ENCODE data around the gene NUDT3.
"Not testable (repeated sequence)": the region's sequence is repeated elsewhere in the genome, so short reads cannot be mapped to it uniquely, and the experiment has no call there.

The NUDT3 gene

DNA sequence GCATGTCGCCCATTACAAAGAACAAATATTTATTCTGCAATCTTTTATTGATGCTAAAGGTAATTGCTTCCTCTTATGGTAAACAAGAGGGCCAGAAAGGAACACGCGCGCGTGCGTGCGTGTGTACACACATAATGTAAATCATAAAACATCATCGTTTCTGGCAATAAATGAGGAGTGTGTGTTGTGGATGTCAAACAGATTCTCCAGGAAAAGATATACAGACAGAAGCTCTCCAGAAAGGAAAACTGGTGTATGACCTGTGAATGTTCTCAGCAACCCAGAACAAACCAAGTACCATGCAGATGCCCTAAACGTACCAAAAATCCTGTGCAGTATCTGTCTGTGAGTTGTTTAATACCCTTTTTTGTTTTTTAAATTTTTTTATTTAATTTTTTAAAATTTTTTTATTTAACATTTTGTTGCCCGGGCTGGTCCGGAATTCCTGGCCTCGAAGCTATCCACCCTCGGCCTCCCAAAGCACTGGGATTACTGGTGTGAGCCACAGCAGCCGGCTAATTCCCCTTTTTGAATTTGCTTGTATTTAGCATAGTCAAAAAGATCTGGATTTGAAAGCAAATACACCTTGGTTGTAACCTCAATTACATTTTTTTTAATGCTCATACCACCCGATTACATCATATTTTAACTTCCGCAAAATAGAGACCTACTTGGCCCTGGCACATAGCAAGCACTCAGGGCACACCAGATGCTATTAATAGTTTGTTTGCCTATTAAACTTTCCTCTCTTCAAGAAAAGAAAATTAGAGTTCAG, 909 bp upstream of the NUDT3 start:
- DNase-seq (ENCODE audit: low read depth in 3 of 3) = no peak

GRCh38 chr6:34391786-34392496, 528 bp downstream of the NUDT3 start:
- peak; percentile 28 to 48 (median 33) for DNase-seq (ENCODE audit: low read depth in 3 of 3)

DNA sequence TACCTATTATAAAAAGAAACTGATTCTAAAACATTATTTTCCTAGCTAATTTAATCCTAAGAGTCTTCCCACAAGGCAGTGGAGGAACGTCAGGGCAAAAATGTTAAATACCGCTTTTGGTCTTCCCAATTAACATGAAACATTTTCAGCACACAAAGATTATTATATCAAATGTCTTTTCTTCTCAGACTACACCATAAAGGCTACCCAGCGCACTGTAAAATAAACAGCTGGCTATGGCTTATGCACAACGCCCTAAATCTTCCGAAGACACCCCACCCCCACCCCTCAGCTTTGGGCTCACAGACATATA, 1.0 kb downstream of the NUDT3 start:
- no peak for DNase-seq (ENCODE audit: low read depth in 3 of 3)

- DNase-seq (ENCODE audit: low read depth in 3 of 3) = no peak
These were observed 1.7 kb downstream of the NUDT3 start for GRCh38 chr6:34390531-34391472.

- no peak for DNase-seq (ENCODE audit: low read depth in 3 of 3)
These were observed 3.4 kb downstream of the NUDT3 start for GRCh38 chr6:34389034-34389433.

DNA sequence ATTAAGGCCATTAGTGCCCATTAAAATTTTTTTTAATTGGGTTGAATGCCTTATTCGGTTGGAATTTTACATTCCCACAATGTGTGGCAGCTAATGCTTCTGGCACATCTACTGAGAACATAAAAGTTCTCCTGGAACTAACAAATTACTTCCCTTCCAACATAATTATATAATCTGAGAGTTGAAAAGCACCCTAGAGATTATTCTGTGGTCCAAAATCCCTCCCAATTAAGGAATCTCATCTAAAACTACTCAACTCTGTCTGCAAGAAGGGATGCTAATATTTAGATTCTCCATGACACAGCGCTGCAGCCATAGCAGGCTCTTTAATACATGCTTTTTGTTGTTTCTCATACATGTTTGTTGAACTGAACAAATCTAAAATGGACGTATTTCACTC, 4.0 kb downstream of the NUDT3 start:
- no peak for DNase-seq (ENCODE audit: low read depth in 3 of 3)

DNA sequence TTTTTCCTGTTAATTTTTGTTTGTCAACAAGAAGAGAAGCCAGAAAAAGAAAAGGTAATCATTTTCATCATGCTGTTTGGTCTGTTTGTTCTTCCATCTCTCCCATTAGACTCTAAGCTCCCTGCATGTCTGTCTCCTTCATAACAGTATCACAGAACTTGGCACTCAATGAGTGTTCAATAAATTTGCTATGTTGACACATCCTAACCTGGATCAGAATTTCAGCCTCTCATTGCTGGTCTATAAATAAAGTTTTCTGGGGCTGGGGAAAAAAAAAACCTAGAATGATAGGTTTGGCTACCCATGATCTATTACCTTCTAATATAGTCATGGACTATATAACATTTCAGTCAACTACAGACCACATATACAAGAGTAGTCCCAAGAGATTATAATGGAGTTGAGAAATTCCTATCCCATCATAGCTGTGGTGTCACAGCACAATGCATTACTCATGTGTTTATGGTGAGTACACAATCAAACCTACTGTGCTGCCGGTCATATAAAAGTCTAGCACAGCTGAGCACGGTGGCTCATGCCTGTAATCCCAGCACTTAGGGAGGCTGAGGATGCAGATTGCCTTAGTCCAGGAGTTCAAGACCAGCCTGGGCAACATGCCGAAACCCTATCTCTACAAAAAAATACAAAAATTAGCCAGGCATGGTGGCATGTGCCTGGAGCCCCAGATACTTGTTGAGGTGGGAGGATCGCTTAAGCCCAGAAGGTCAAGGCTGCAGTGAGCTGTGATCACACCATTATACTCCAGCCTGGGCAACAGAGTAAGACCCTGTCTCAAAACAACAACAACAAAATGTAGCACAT, 5.9 kb downstream of the NUDT3 start:
- DNase-seq (ENCODE audit: low read depth in 3 of 3) = no peak

DNA sequence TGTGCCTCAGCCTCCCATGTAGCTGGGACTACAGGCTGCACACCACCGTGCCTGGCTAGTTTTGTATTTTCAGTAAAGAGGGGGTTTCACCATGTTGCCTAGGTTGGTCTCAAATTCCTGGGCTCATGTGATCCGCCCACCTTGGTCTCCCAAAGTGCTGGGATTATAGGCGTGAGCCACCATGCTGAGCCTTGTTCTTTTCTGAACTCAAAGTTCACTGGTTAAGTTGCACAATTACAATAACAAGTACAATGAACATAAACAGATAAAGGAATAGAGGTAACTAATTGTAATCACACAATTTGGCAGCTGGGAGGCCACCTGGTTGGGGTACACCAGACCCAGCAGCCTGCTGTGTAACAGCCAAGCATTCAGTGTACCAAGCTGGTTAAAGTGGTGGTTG, 6.7 kb downstream of the NUDT3 start:
- DNase-seq (ENCODE audit: low read depth in 3 of 3) = no peak

GRCh38 chr6:34384321-34385153, 7.9 kb downstream of the NUDT3 start:
- DNase-seq (ENCODE audit: low read depth in 3 of 3) = no peak

DNA sequence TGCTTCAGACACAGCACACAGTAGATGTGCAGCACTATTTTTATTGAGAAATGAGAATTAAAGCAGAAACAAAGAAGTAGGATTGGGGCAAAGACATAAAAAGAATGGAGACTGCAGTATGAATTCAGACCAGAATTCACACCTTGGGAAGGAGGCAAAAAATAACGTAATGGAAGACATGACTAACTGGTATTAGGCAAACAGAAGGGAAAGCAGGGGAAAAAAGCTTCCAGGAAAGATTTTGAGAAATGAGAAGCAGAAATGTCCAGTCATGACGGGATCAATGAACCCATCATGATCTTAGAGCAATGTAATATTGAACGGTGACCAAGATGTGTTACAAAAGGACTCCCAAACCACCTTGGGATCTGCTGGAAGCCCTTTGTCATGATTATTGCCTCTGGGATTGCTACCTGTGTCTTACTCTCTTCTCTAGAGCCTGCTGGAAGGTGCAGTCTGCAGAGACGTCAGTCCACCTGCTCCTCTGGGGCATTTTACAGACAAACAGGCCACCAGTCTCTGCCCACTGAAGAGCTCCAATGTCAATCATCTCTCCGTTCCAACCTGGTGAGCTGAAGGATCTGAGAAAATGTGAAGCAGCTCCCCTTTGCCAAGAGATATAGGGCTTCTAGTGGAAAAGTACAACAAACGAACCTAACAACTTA, 8.7 kb downstream of the NUDT3 start:
- no peak for DNase-seq (ENCODE audit: low read depth in 3 of 3)

- DNase-seq (ENCODE audit: low read depth in 3 of 3) = no peak
These were observed 9.3 kb downstream of the NUDT3 start for GRCh38 chr6:34383161-34383631.

GRCh38 chr6:34381081-34381480, 11.4 kb downstream of the NUDT3 start:
- no peak for DNase-seq (ENCODE audit: low read depth in 3 of 3)

- no peak for DNase-seq (ENCODE audit: low read depth in 3 of 3)
These were observed 14.0 kb downstream of the NUDT3 start for GRCh38 chr6:34378470-34378869.

- no peak for DNase-seq (ENCODE audit: low read depth in 3 of 3)
These were observed 14.5 kb downstream of the NUDT3 start for GRCh38 chr6:34377984-34378383.

- not testable (repeated sequence) for DNase-seq (ENCODE audit: low read depth in 3 of 3)
These were observed 14.9 kb downstream of the NUDT3 start for GRCh38 chr6:34377571-34377970.

GRCh38 chr6:34375833-34376232, 16.6 kb downstream of the NUDT3 start:
- no peak for DNase-seq (ENCODE audit: low read depth in 3 of 3)

DNA sequence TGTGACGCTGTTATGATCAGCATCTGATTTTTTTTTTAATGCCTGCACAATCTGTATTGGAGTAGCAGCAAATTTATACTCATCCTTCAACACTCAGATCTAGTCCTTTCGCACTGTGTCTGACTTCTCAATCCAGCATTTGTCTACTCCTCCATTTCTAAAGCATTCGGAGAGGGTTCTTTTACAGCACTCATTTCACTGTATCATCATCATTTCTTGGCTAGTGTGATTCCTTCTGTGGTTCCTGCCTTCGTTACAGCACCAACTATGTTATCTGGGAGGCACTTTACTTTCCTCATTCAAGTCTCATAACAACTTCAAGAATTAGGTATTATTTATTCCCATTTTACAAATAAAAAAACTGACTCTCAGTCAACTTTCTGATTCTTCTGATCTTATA, 18.0 kb downstream of the NUDT3 start:
- DNase-seq (ENCODE audit: low read depth in 3 of 3) = no peak

DNA sequence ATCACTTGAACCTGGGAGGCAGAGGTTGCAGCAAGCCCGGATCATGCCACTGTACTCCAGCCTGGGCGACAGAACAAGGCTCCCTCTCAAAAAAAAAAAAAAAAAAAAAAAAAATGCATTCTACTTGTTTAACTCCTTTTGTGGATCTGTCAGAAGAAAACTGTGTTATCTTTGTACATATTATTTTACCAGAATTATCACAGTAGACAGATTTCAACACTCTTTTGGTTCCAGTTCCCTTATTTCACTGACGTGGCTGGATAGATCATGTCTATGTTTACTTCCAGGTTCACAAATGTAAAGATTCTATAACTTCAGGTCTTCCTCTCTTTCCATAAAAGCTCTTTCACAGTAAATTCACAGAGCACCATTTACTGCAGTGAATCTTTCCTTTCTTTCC, 18.4 kb downstream of the NUDT3 start:
- DNase-seq (ENCODE audit: low read depth in 3 of 3) = no peak

DNA sequence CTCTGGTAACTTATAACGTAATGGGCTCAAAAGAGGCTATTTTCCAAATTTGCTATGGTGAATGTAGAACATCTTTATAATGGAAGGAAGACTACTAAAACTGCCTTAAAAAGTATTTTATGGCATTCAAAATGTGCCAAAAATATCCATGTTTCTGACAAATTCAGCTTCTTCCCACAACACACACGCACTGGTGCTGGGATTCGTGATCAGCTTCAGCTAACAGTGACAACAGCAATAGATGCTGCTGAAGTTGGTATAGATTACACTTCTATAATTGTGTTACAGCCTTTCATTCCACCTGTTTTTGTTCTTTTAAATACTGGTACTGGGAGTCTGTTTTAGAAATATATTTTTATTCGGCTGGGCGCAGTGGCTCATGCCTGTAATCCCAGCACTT, 19.0 kb downstream of the NUDT3 start:
- DNase-seq (ENCODE audit: low read depth in 3 of 3) = no peak

DNA sequence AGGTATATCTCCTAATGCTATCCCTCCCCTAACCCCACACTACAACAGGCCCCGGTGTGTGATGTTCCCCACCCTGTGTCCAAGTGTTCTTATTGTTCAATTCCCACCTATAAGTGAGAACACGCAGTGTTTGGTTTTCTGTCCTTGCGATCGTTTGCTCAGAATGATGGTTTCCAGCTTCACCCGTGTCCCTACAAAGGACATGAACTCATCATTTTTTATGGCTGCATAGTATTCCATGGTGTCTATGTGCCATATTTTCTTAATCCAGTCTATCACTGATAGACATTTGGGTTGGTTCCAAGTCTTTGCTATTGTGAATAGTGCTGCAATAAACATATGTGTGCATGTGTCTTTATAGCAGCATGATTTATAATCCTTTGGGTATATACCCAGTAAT, 20.6 kb downstream of the NUDT3 start:
- DNase-seq (ENCODE audit: low read depth in 3 of 3) = not testable (repeated sequence)
